ENCODE data around the gene HAUS3. TPM values are rescaled to one million over a fixed set of nuclear protein-coding genes. Genes with fewer than 3 reads are reported as not detected.
"Not testable (repeated sequence)": the region's sequence is repeated elsewhere in the genome, so short reads cannot be mapped to it uniquely, and the experiment has no call there.

HAUS3 gene
- total and polyA plus RNA-seq, 2 experiments from 2014 or later, result 21.4 to 36.0 TPM

DNA sequence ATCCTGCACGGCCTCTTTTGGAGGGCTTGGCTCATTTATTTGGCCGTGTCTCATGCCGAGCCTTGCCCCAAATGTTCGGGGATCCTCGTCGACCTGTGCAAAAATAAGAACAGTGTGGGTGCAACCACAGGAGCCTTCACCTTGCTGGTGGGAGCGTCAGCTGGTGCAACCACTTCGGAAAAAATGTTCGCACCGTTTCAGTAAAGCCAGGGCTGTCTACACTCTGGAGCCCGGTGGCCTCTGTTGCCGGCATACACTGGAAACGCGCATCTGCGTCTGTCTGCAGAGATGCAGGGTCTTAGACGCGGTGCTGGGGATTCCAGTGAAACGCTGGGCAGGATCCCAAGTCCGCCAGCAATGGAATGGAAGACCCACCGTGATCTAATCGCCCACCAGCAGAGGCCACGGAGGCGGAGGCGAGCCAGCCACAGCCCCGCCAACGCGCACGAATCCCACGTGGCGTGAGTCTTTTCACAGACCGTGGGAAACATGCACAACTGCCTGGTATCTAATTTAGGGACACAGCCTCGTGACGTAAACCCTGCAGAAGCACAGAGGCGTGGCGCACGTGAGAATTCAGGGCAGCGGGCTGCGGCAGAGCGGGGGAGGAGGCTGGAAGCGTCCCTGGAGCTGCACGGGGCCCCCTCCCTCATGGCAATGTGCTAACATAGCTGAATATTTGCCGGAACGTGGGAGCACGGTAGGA is 33.8 kb upstream of the HAUS3 start (continued):
- no peak for TF ChIP-seq ZNF462 (CRISPR knock-in tag; IDR thresholded peaks at IDR 0.05)

DNA sequence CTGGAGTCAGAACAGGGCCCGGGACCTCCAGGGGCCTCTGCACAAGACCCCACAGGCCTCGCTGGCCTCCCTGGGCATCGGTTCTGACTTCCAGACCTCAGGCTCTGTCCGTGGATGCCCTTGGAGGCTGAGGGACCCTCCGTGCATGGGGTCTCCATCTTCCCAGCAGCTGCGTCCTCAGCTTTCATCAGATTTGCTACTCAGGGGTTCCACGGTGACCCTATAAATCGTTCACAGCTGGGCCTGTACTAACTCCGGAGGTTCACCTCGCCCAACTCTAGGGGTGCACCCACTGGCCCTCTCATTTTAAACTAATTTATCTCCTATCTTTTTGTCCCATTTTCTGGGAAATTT is 33.1 kb upstream of the HAUS3 start:
- ATAC-seq; H3K27ac Mint-ChIP-seq; H3K27me3 Mint-ChIP-seq (ENCODE audit: insufficient read depth, low read depth, poor library complexity); H4K20me1 ChIP-seq (replicated peaks; ENCODE audit: insufficient read depth); H3K4me1 ChIP-seq (ENCODE audit: insufficient read depth); H2AFZ ChIP-seq; H3K9me3 Mint-ChIP-seq; H3K4me3 ChIP-seq; DNase-seq (ENCODE audit: low spot score); H3K9me2 ChIP-seq (ENCODE audit: insufficient read depth); H3K4me3 Mint-ChIP-seq; H3K79me2 ChIP-seq (replicated peaks; ENCODE audit: insufficient read depth); H3K27me3 ChIP-seq (ENCODE audit: insufficient read depth); H3K27ac ChIP-seq (ENCODE audit: low read depth); H3F3A ChIP-seq (replicated peaks; ENCODE audit: low read depth); H3K36me3 ChIP-seq (ENCODE audit: insufficient read depth); H3K36me3 Mint-ChIP-seq (ENCODE audit: low read depth); H3K4me2 ChIP-seq; H3K4me1 Mint-ChIP-seq: not testable (repeated sequence)

DNA sequence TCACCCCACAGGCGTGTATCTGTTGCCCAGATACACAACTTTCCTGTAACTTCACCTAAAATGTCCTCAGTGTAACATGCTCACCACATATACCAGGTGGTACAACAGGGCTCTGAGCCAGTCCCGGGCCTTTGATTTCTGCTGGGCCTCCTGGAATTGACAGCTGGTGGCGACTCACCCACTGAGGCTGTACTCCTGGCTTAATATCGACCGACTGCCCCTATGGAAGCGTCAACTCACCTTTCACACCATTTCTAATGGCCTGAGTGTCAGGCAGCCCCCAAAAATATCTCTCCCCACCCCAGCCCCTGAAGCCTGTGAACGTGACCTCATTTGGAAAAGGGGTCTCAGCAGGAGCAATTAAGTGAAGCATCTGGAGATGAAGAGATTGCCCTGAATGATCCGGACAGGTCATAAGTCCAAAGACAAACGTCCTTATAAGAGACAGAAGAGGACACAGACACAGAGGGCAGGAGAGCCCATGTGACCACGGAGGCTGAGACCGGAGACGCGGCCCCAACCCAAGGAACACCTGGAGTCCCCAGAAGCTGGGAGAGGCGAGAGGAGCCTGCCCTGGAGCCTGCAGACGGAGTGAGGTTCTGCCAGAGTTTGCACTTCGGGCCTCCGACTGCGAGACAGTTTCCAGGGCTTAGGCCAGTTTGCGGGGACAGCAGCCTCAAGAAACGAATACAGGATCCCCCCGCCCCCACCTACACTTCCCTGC is 32.6 kb upstream of the HAUS3 start:
- Histone ChIP-seq H3F3A (replicated peaks; ENCODE audit: low read depth) (no peaks in the 10 kb centered on the region), H3K27me3 (ENCODE audit: insufficient read depth) (no peaks in the 10 kb centered on the region), H3K27ac (ENCODE audit: low read depth) (no peak overlapping the region), H4K20me1 (replicated peaks; ENCODE audit: insufficient read depth) (no peaks in the 10 kb centered on the region), H3K4me2 (no peak overlapping the region), H3K36me3 (ENCODE audit: insufficient read depth) (no peaks in the 10 kb centered on the region), H2AFZ (no peak overlapping the region), H3K4me1 (ENCODE audit: insufficient read depth) (peaks cover 2% of the 10 kb centered on the region; the same call in 1 of the 2 replicates), H3K4me3 (no peak overlapping the region), H3K9me2 (ENCODE audit: insufficient read depth) (no peaks in the 10 kb centered on the region), H3K79me2 (replicated peaks; ENCODE audit: insufficient read depth) (no peaks in the 10 kb centered on the region)
- DNase-seq (ENCODE audit: low spot score), result no peak
- peaks cover 7% of the 10 kb centered on the region for H3K4me1 Mint-ChIP-seq
- no peak for ATAC-seq
- H3K4me3 Mint-ChIP-seq, result no peak overlapping the region
- H3K27ac Mint-ChIP-seq, result no peak overlapping the region
- H3K36me3 Mint-ChIP-seq (ENCODE audit: low read depth), result no peaks in the 10 kb centered on the region; the same call in 2 of the 3 replicates
- no peaks in the 10 kb centered on the region for H3K9me3 Mint-ChIP-seq
- peaks cover 3% of the 10 kb centered on the region for H3K27me3 Mint-ChIP-seq (ENCODE audit: insufficient read depth, low read depth, poor library complexity)
- TF ChIP-seq, protein P1, sequence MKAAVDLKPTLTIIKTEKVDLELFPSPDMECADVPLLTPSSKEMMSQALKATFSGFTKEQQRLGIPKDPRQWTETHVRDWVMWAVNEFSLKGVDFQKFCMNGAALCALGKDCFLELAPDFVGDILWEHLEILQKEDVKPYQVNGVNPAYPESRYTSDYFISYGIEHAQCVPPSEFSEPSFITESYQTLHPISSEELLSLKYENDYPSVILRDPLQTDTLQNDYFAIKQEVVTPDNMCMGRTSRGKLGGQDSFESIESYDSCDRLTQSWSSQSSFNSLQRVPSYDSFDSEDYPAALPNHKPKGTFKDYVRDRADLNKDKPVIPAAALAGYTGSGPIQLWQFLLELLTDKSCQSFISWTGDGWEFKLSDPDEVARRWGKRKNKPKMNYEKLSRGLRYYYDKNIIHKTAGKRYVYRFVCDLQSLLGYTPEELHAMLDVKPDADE (IDR thresholded peaks at IDR 0.05), result no peak
- TF ChIP-seq JUNB (IDR thresholded peaks at IDR 0.05; ENCODE audit: unreplicated experiment) (no peak), ZNF331 (CRISPR knock-in tag; IDR thresholded peaks at IDR 0.05; ENCODE audit: low read depth) (no peak), ZNF114 (CRISPR knock-in tag; IDR thresholded peaks at IDR 0.05) (no peak)
